Trophoblast cell (in vitro differentiated cells and primary cell): ENCODE results near the gene PSME3IP1.

ENCODE experiments used
- DNase-seq, 2 donors: peaks; one replicate each; pipeline ENCODE4 v3.0.0-alpha.2; 2016
- H2AFZ ChIP-seq: 2 replicates; pipeline ENCODE4 v1.6.1; 2013; ENCODE audit warnings: low read length, moderate library complexity, mild to moderate bottlenecking; ENCODE audit not compliant: insufficient read depth, poor library complexity
- H2AK5ac ChIP-seq: 2 replicates; pipeline ENCODE4 v1.6.1; 2013; ENCODE audit warnings: mild to moderate bottlenecking, low read length
- H2BK120ac ChIP-seq: 2 replicates; pipeline ENCODE4 v1.6.1; 2013; ENCODE audit warnings: low read length, mild to moderate bottlenecking, moderate library complexity; ENCODE audit not compliant: insufficient read depth, poor library complexity
- H2BK12ac ChIP-seq: 2 replicates; pipeline ENCODE4 v1.6.1; 2013; ENCODE audit warnings: mild to moderate bottlenecking, low read length, moderate library complexity
- H2BK5ac ChIP-seq: 2 replicates; pipeline ENCODE4 v1.6.1; 2013; ENCODE audit warnings: low read length, low read depth, moderate library complexity, mild to moderate bottlenecking; ENCODE audit not compliant: poor library complexity
- H3K14ac ChIP-seq: 2 replicates; pipeline ENCODE4 v1.6.1; 2013; ENCODE audit warnings: mild to moderate bottlenecking, low read length
- H3K18ac ChIP-seq: 2 replicates; pipeline ENCODE4 v1.6.1; 2013; ENCODE audit warnings: mild to moderate bottlenecking, low read length
- H3K23ac ChIP-seq: 2 replicates; pipeline ENCODE4 v1.6.1; 2013; ENCODE audit warnings: low read length
- H3K27ac ChIP-seq: 2 replicates; pipeline ENCODE4 v1.5.1; 2013; ENCODE audit warnings: low read depth, mild to moderate bottlenecking, inconsistent platforms, low read length, moderate library complexity
- H3K27me3 ChIP-seq: 2 replicates; pipeline ENCODE4 v1.6.1; 2013; ENCODE audit warnings: inconsistent platforms, mild to moderate bottlenecking, low read length, moderate library complexity; ENCODE audit not compliant: insufficient read depth
- H3K36me3 ChIP-seq, 2 experiments: 1 replicate in 1 of 2; 2 replicates in 1 of 2; pipeline ENCODE4 v1.6.1; 2013; ENCODE audit warnings: low read length in 2 of 2, mild to moderate bottlenecking in 2 of 2, moderate library complexity in 1 of 2; ENCODE audit not compliant: insufficient read depth in 2 of 2, control insufficient read depth in 1 of 2
- H3K4ac ChIP-seq: 2 replicates; pipeline ENCODE4 v1.6.1; 2013; ENCODE audit warnings: low read depth, mild to moderate bottlenecking, low read length, moderate library complexity
- H3K4me1 ChIP-seq, 2 experiments: 1 replicate in 1 of 2; 2 replicates in 1 of 2; pipeline ENCODE4 v1.6.1; 2013; ENCODE audit warnings: low read length in 2 of 2, mild to moderate bottlenecking in 2 of 2, moderate library complexity in 1 of 2; ENCODE audit not compliant: insufficient read depth in 2 of 2, control insufficient read depth in 1 of 2
- H3K4me2 ChIP-seq: 2 replicates; pipeline ENCODE4 v1.6.1; 2013; ENCODE audit warnings: inconsistent platforms, mild to moderate bottlenecking, low read length, moderate library complexity
- H3K4me3 ChIP-seq: 2 replicates; pipeline ENCODE4 v1.5.1; 2013; ENCODE audit warnings: mild to moderate bottlenecking, low read depth, low read length, inconsistent platforms
- H3K79me1 ChIP-seq: one replicate; pipeline ENCODE4 v1.6.1; 2013; ENCODE audit warnings: low read length
- H3K79me2 ChIP-seq: 2 replicates; pipeline ENCODE4 v1.6.1; 2013; ENCODE audit warnings: low read length, mild to moderate bottlenecking; ENCODE audit not compliant: control insufficient read depth, insufficient read depth, poor library complexity
- H3K9ac ChIP-seq: 2 replicates; pipeline ENCODE4 v1.6.1; 2013; ENCODE audit warnings: mild to moderate bottlenecking, low read length
- H3K9me3 ChIP-seq: 2 replicates; pipeline ENCODE4 v1.6.1; 2013; ENCODE audit warnings: low read depth, mild to moderate bottlenecking, control low read depth, inconsistent platforms, low read length; ENCODE audit not compliant: insufficient read depth
- H4K12ac ChIP-seq: 2 replicates; pipeline ENCODE4 v1.6.1; 2013; ENCODE audit warnings: low read depth, mild to moderate bottlenecking, low read length, moderate library complexity
- H4K8ac ChIP-seq: 2 replicates; pipeline ENCODE4 v1.6.1; 2013; ENCODE audit warnings: low read depth, mild to moderate bottlenecking, low read length, moderate library complexity
- H4K91ac ChIP-seq: one replicate; pipeline ENCODE4 v1.6.1; 2013; ENCODE audit warnings: low read depth, mild to moderate bottlenecking, low read length, moderate library complexity
- WGBS: extraction: QIAGEN DNeasy Blood & Tissue Kit; methylation state at CpG from one replicate; pipeline ENCODE4 v1.1.7; 2013; ENCODE audit warnings: missing lambda C conversion rate; ENCODE audit not compliant: insufficient read length, insufficient coverage; ENCODE audit errors: extremely low coverage; 5-methylcytosine and 5-hydroxymethylcytosine counted together

PSME3IP1 gene

GRCh38 chr16:57209780-57210179 is 23.9 kb upstream of the PSME3IP1 start:
- Histone ChIP-seq H2AFZ (no peak overlapping the region), H4K12ac (no peak overlapping the region), H3K79me1 (no peaks in the 10 kb centered on the region), H3K27ac (no peak overlapping the region), H3K9ac (no peak overlapping the region), H3K9me3 (no peaks in the 10 kb centered on the region), H3K79me2 (no peaks in the 10 kb centered on the region), H3K4me3 (no peak overlapping the region), H2BK5ac (no peak overlapping the region), H3K4me1 (no peaks in the 10 kb centered on the region), H3K4me2 (no peak overlapping the region), H3K27me3 (no peaks in the 10 kb centered on the region), H3K4ac (no peak overlapping the region), H4K91ac (no peak overlapping the region), H3K14ac (no peak overlapping the region), H4K8ac (no peak overlapping the region), H2AK5ac (no peak overlapping the region), H2BK120ac (no peak overlapping the region), H3K18ac (no peak overlapping the region), H3K23ac (no peak overlapping the region), H3K36me3 (peaks cover 26 to 48% of the 10 kb centered on the region in 2 experiments), H2BK12ac (no peak overlapping the region)
- DNase-seq = no peak
- no CpG with 5 or more reads among the region's 5 CpGs for WGBS

- no peak for DNase-seq
- no peak overlapping the region for H4K8ac ChIP-seq
- H3K4me3 ChIP-seq = no peak overlapping the region
- H3K18ac ChIP-seq = no peak overlapping the region
- no peaks in the 10 kb centered on the region for H3K79me1 ChIP-seq
- H3K4me2 ChIP-seq = no peak overlapping the region
- H3K4ac ChIP-seq = no peak overlapping the region
- H3K27ac ChIP-seq = no peak overlapping the region
- H3K9ac ChIP-seq = no peak overlapping the region
- H2BK120ac ChIP-seq = no peak overlapping the region
- no peaks in the 10 kb centered on the region for H3K79me2 ChIP-seq
- no peak overlapping the region for H3K14ac ChIP-seq
- no peak overlapping the region for H2AFZ ChIP-seq
- no CpG with 5 or more reads among the region's 1 CpG for WGBS
- peaks cover 28 to 45% of the 10 kb centered on the region in 2 experiments for H3K36me3 ChIP-seq
- no peaks in the 10 kb centered on the region for H3K9me3 ChIP-seq
- no peak overlapping the region for H2BK5ac ChIP-seq
- no peaks in the 10 kb centered on the region for H3K4me1 ChIP-seq
- H2AK5ac ChIP-seq = no peak overlapping the region
- H4K12ac ChIP-seq = no peak overlapping the region
- no peak overlapping the region for H2BK12ac ChIP-seq
- H3K27me3 ChIP-seq = no peaks in the 10 kb centered on the region
- no peak overlapping the region for H4K91ac ChIP-seq
- H3K23ac ChIP-seq = no peak overlapping the region
Measured at GRCh38 chr16:57208926-57209325, 23.1 kb upstream of the PSME3IP1 start.

GRCh38 chr16:57204675-57205074 is 18.8 kb upstream of the PSME3IP1 start:
- H4K8ac ChIP-seq = no peak overlapping the region
- H3K4me3 ChIP-seq = no peak overlapping the region
- H3K79me2 ChIP-seq = no peaks in the 10 kb centered on the region
- H3K14ac ChIP-seq = no peak overlapping the region
- no CpG with 5 or more reads among the region's 12 CpGs for WGBS
- H3K36me3 ChIP-seq = peaks cover 15 to 21% of the 10 kb centered on the region in 2 experiments
- DNase-seq = no peak
- no peaks in the 10 kb centered on the region for H3K9me3 ChIP-seq
- H2BK12ac ChIP-seq = no peak overlapping the region
- H2BK120ac ChIP-seq = no peak overlapping the region
- no peak overlapping the region for H3K23ac ChIP-seq
- no peak overlapping the region for H3K27ac ChIP-seq
- no peak overlapping the region for H2AFZ ChIP-seq
- no peak overlapping the region for H3K4me2 ChIP-seq
- H3K4me1 ChIP-seq = no peaks in the 10 kb centered on the region
- H2AK5ac ChIP-seq = no peak overlapping the region
- no peak overlapping the region for H4K12ac ChIP-seq
- H2BK5ac ChIP-seq = no peak overlapping the region
- no peaks in the 10 kb centered on the region for H3K27me3 ChIP-seq
- no peak overlapping the region for H3K9ac ChIP-seq
- H4K91ac ChIP-seq = no peak overlapping the region
- no peak overlapping the region for H3K4ac ChIP-seq
- no peak overlapping the region for H3K18ac ChIP-seq
- H3K79me1 ChIP-seq = no peaks in the 10 kb centered on the region

GRCh38 chr16:57203451-57203850 is 17.6 kb upstream of the PSME3IP1 start:
- Histone ChIP-seq H2BK12ac (no peak overlapping the region), H3K4ac (no peak overlapping the region)

More at GRCh38 chr16:57203451-57203850, 17.6 kb upstream of the PSME3IP1 start:
- H3K27ac ChIP-seq = no peak overlapping the region
- H3K36me3 ChIP-seq = peaks cover 8 to 15% of the 10 kb centered on the region in 2 experiments
- no peaks in the 10 kb centered on the region for H3K4me1 ChIP-seq
- no peaks in the 10 kb centered on the region for H3K27me3 ChIP-seq
- no peak overlapping the region for H2AK5ac ChIP-seq
- H4K8ac ChIP-seq = no peak overlapping the region
- no peak for DNase-seq
- no peak overlapping the region for H4K12ac ChIP-seq
- H2AFZ ChIP-seq = no peak overlapping the region
- no CpG with 5 or more reads among the region's 1 CpG for WGBS
- H3K4me2 ChIP-seq = no peak overlapping the region
- no peak overlapping the region for H2BK5ac ChIP-seq
- no peak overlapping the region for H4K91ac ChIP-seq
- no peak overlapping the region for H3K14ac ChIP-seq
- no peaks in the 10 kb centered on the region for H3K9me3 ChIP-seq
- no peak overlapping the region for H3K4me3 ChIP-seq
- no peak overlapping the region for H3K18ac ChIP-seq
- H3K79me1 ChIP-seq = no peaks in the 10 kb centered on the region
- H3K79me2 ChIP-seq = no peaks in the 10 kb centered on the region
- no peak overlapping the region for H2BK120ac ChIP-seq
- no peak overlapping the region for H3K9ac ChIP-seq
- no peak overlapping the region for H3K23ac ChIP-seq
